CD4-positive, CD25-positive, alpha-beta regulatory T cell (primary cell): ENCODE data around the gene PLCG2. TPM values are rescaled to one million over a fixed set of nuclear protein-coding genes. Genes with fewer than 3 reads are reported as not detected.

ENCODE experiments used
- ATAC-seq, 2 donors: fragments of 150-1000 bp; cut with Tn5 transposase; one replicate each; pipeline ENCODE4 v1.10.0; 2021; ENCODE audit warnings: low read depth in 2 of 2, moderate number of reproducible peaks in 2 of 2, moderate library complexity in 1 of 2
- DNase-seq, 3 donors: peaks; one replicate each; pipeline versions ENCODE4 v3.0.0 to v3.0.0-alpha.2; 2012 to 2022; ENCODE audit warnings: mixed read lengths in 1 of 3
- H3K27ac ChIP-seq: one replicate; pipeline ENCODE4 v1.7.0; 2013; ENCODE audit warnings: mild to moderate bottlenecking, low read length; ENCODE audit not compliant: insufficient read depth, poor library complexity, severe bottlenecking
- H3K27me3 ChIP-seq: one replicate; pipeline ENCODE4 v1.7.0; 2013; ENCODE audit warnings: low read length; ENCODE audit not compliant: control insufficient read depth, insufficient read depth
- H3K36me3 ChIP-seq: one replicate; pipeline ENCODE4 v1.7.0; 2013; ENCODE audit warnings: mild to moderate bottlenecking, low read length, moderate library complexity; ENCODE audit not compliant: control insufficient read depth, insufficient read depth
- H3K4me1 ChIP-seq: 2 replicates; pipeline ENCODE4 v1.7.0; 2013; ENCODE audit warnings: mild to moderate bottlenecking, low read length; ENCODE audit not compliant: insufficient read depth, control insufficient read depth, poor library complexity, severe bottlenecking
- H3K4me3 ChIP-seq: one replicate; pipeline ENCODE4 v1.7.0; 2013; ENCODE audit warnings: low read depth, mild to moderate bottlenecking, low read length, moderate library complexity
- H3K9me3 ChIP-seq, 2 experiments: 1 replicate in 1 of 2; 2 replicates in 1 of 2; pipeline ENCODE4 v1.7.0; 2013; ENCODE audit warnings: low read length in 2 of 2, mild to moderate bottlenecking in 1 of 2, moderate library complexity in 1 of 2; ENCODE audit not compliant: control insufficient read depth in 2 of 2
- H3K27ac Mint-ChIP-seq, 3 donors: one replicate each; pipeline ENCODE4 v1.8.0; 2020 to 2022; ENCODE audit warnings: mild to moderate bottlenecking in 3 of 3, mixed read lengths in 3 of 3, moderate library complexity in 2 of 3
- H3K27me3 Mint-ChIP-seq: one replicate; pipeline ENCODE4 v1.8.0; 2022; ENCODE audit warnings: mild to moderate bottlenecking, mixed read lengths
- H3K36me3 Mint-ChIP-seq: one replicate; pipeline ENCODE4 v1.8.0; 2020; ENCODE audit warnings: mixed read lengths
- H3K4me1 Mint-ChIP-seq, 4 donors: one replicate each; pipeline ENCODE4 v1.8.0; 2020 to 2022; ENCODE audit warnings: mixed read lengths in 4 of 4, mild to moderate bottlenecking in 1 of 4
- H3K4me3 Mint-ChIP-seq, 4 donors: one replicate each; pipeline ENCODE4 v1.8.0; 2020 to 2022; ENCODE audit warnings: mild to moderate bottlenecking in 4 of 4, mixed read lengths in 4 of 4, moderate library complexity in 3 of 4
- H3K9me3 Mint-ChIP-seq, 7 donors: one replicate each; pipeline ENCODE4 v1.8.0; 2020 to 2022; ENCODE audit warnings: mixed read lengths in 7 of 7, mild to moderate bottlenecking in 3 of 7, moderate library complexity in 2 of 7
- polyA plus RNA-seq, 4 donors: library from polyadenylated mRNA; unstranded; fragments of 300-500 nt; fragmentation: Illumina TruSeq; gene quantifications; one replicate each; pipeline ENCODE4 v1.2.3, GENCODE V29; 2021
- total RNA-seq: library from RNA; stranded (reverse); gene quantifications from one replicate; pipeline ENCODE4 v1.2.3, GENCODE V29; 2022

Gene PLCG2
- total and polyA plus RNA-seq, 5 donors from 2014 or later, result 0.59 to 3.8 (median 1.3) TPM; not detected in 1

DNA sequence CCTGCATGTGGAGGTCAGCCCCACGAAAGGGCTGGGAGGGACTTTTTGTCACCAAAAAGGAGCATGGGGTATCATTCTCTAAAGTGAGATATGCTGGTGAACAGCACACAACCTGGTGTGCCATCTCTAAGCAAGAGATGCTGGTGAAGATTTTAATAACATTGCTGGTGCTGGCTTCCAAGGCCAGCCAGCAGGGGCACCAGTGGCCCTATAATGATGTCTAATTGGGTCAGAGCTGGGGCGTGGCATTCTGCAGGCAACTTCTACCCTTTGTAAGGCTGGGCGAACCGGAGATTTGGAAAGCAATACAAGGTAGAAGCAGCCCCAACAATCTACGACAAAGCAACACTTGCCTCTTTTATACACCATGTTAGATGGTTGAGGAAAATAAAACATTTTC, 215.4 kb downstream of the PLCG2 start:
- H3K4me3 Mint-ChIP-seq, result no peak overlapping the region
- Histone ChIP-seq H3K27ac (no peak overlapping the region), H3K27me3 (no peaks in the 10 kb centered on the region), H3K36me3 (peaks cover 25% of the 10 kb centered on the region), H3K9me3 (no peaks in the 10 kb centered on the region), H3K4me3 (no peak overlapping the region), H3K4me1 (no peaks in the 10 kb centered on the region)
- H3K9me3 Mint-ChIP-seq, result peaks cover 0 to 2% (median 0%) of the 10 kb centered on the region in 7 donors
- H3K27ac Mint-ChIP-seq, result no peak overlapping the region
- peaks cover 15% of the 10 kb centered on the region for H3K36me3 Mint-ChIP-seq
- DNase-seq (no peak), ATAC-seq (no peak)
- no peaks in the 10 kb centered on the region for H3K27me3 Mint-ChIP-seq
- no peaks in the 10 kb centered on the region for H3K4me1 Mint-ChIP-seq

- peaks cover 0 to 2% (median 0%) of the 10 kb centered on the region in 7 donors for H3K9me3 Mint-ChIP-seq
- Histone ChIP-seq H3K4me3 (no peak overlapping the region), H3K9me3 (no peaks in the 10 kb centered on the region), H3K4me1 (no peaks in the 10 kb centered on the region), H3K27ac (no peak overlapping the region), H3K27me3 (no peaks in the 10 kb centered on the region), H3K36me3 (peaks cover 34% of the 10 kb centered on the region)
- no peaks in the 10 kb centered on the region for H3K27me3 Mint-ChIP-seq
- H3K4me1 Mint-ChIP-seq, result no peaks in the 10 kb centered on the region
- H3K36me3 Mint-ChIP-seq, result peaks cover 15% of the 10 kb centered on the region
- no peak for DNase-seq
- no peak overlapping the region for H3K27ac Mint-ChIP-seq
- ATAC-seq, result no peak
- no peak overlapping the region for H3K4me3 Mint-ChIP-seq
Observed at GRCh38 chr16:81995651-81996050, 216.6 kb downstream of the PLCG2 start.

- Mint-ChIP-seq H3K27ac (no peak overlapping the region), H3K9me3 (peaks cover 0 to 2% (median 0%) of the 10 kb centered on the region in 7 donors), H3K4me3 (no peak overlapping the region), H3K4me1 (no peaks in the 10 kb centered on the region), H3K27me3 (no peaks in the 10 kb centered on the region), H3K36me3 (peaks cover 15% of the 10 kb centered on the region)
- ATAC-seq (no peak), DNase-seq (no peak)
- Histone ChIP-seq H3K4me3 (no peak overlapping the region), H3K27ac (no peak overlapping the region), H3K27me3 (no peaks in the 10 kb centered on the region), H3K4me1 (no peaks in the 10 kb centered on the region), H3K36me3 (peaks cover 34% of the 10 kb centered on the region), H3K9me3 (no peaks in the 10 kb centered on the region)
Observed at GRCh38 chr16:81996664-81997509, 217.8 kb downstream of the PLCG2 start.

GRCh38 chr16:81997738-81998137, 218.6 kb downstream of the PLCG2 start:
- Mint-ChIP-seq H3K4me1 (peaks cover 0 to 3% (median under 1%) of the 10 kb centered on the region in 4 donors), H3K27me3 (no peaks in the 10 kb centered on the region), H3K4me3 (no peak overlapping the region), H3K9me3 (peaks cover 0 to 2% (median 0%) of the 10 kb centered on the region in 7 donors), H3K27ac (no peak overlapping the region), H3K36me3 (peaks cover 15% of the 10 kb centered on the region)
- ATAC-seq (no peak), DNase-seq (no peak)
- Histone ChIP-seq H3K9me3 (no peaks in the 10 kb centered on the region), H3K27ac (no peak overlapping the region), H3K27me3 (no peaks in the 10 kb centered on the region), H3K4me3 (no peak overlapping the region), H3K36me3 (peaks cover 34% of the 10 kb centered on the region), H3K4me1 (no peaks in the 10 kb centered on the region)

DNA sequence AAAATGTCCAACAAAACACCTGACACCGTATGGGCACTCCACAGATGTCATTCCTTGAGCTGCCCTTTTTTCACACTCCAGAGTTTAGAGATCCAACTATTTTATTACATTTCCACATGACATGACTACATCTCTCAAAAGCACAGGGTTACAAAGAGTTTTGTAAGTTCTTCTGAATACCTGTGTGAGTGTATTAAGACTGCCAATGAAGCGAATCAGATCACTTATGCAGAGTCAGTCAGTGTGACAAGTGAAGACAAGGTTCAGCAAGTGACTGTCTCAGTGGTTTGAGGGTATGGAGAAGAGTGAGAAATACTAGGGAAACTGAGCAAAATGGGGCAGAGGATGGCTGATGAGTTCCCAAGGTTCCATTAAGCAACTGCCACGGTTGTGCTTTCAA, 223.7 kb downstream of the PLCG2 start:
- peaks cover 4 to 13% (median 9%) of the 10 kb centered on the region in 4 donors for H3K4me1 Mint-ChIP-seq
- H3K9me3 ChIP-seq, result no peaks in the 10 kb centered on the region
- H3K27ac ChIP-seq, result no peak overlapping the region
- peaks cover 0 to 3% (median 0%) of the 10 kb centered on the region in 7 donors for H3K9me3 Mint-ChIP-seq
- H3K4me3 ChIP-seq, result no peak overlapping the region
- peaks cover 6% of the 10 kb centered on the region for H3K27me3 Mint-ChIP-seq
- no peaks in the 10 kb centered on the region for H3K4me1 ChIP-seq
- DNase-seq (no peak), ATAC-seq (no peak)
- no peak overlapping the region for H3K27ac Mint-ChIP-seq
- no peaks in the 10 kb centered on the region for H3K27me3 ChIP-seq
- peaks cover 15% of the 10 kb centered on the region for H3K36me3 Mint-ChIP-seq
- H3K4me3 Mint-ChIP-seq, result no peak overlapping the region
- H3K36me3 ChIP-seq, result peaks cover 24% of the 10 kb centered on the region

GRCh38 chr16:82004601-82005000, 225.5 kb downstream of the PLCG2 start:
- Histone ChIP-seq H3K36me3 (peaks cover 8% of the 10 kb centered on the region), H3K27ac (no peak overlapping the region), H3K4me1 (no peaks in the 10 kb centered on the region), H3K9me3 (peaks cover 0 to 9% of the 10 kb centered on the region in 2 experiments), H3K27me3 (no peaks in the 10 kb centered on the region), H3K4me3 (no peak overlapping the region)
- Mint-ChIP-seq H3K9me3 (peaks cover 0 to 10% (median 4%) of the 10 kb centered on the region in 7 donors), H3K4me1 (peaks cover 6 to 20% (median 11%) of the 10 kb centered on the region in 4 donors), H3K4me3 (no peak overlapping the region), H3K27me3 (peaks cover 6% of the 10 kb centered on the region), H3K27ac (no peak overlapping the region), H3K36me3 (peaks cover 14% of the 10 kb centered on the region)
- no peak for ATAC-seq
- no peak for DNase-seq

- no peak overlapping the region for H3K27ac ChIP-seq
- no peak overlapping the region for H3K4me3 ChIP-seq
- peaks cover 3% of the 10 kb centered on the region for H3K36me3 ChIP-seq
- H3K4me1 ChIP-seq, result no peaks in the 10 kb centered on the region
- Mint-ChIP-seq H3K27me3 (peaks cover 10% of the 10 kb centered on the region), H3K9me3 (peaks cover 1 to 14% (median 6%) of the 10 kb centered on the region in 7 donors), H3K27ac (no peak overlapping the region), H3K36me3 (peaks cover 14% of the 10 kb centered on the region), H3K4me1 (peaks cover 6 to 20% (median 14%) of the 10 kb centered on the region in 4 donors), H3K4me3 (no peak overlapping the region)
- ATAC-seq (no peak), DNase-seq (no peak)
- H3K9me3 ChIP-seq, result peaks cover 0 to 9% of the 10 kb centered on the region in 2 experiments
- no peaks in the 10 kb centered on the region for H3K27me3 ChIP-seq
Observed at GRCh38 chr16:82005027-82005830, 226.1 kb downstream of the PLCG2 start.
